ENCODE measurements around the gene IMPA2.

IMPA2 gene

DNA sequence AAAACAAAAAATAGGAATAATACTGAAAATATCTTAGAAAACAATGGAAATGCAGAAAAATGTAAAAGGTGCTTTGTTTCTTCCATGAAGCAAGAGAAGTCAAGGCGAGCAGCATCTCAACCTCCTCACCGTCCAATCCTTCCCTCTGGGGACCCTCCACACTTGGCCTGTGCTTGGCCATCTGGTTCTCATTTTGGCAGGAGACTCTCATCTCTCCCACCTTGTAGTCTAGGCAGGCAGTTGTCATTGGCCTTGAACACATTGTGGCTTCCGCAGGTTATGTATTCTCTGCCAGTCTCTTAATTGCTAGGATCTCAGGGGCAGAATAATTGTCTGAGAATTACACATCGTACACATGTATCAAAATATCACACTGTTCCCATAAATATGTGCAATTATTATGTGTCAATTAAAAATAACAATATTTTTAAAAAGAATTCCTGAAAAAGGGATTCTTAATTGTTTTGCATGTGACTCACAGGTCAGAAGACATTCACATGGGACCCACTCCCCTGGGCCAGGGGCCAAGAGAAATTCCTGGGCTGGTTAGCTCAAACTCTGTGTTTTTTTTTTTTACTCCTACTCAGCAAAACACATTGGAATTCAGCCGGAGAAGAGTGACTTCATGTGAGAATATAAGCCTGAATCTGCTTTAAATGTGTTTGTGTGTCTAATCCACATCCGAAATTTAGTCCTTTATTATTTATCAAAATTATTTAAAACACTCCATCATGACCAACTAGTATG is 98.4 kb downstream of the IMPA2 start:
- DNase-seq = no peak
